HCT116 (cell line): ENCODE data around the gene CD63.

ENCODE experiments used
- EZH2 ChIP-seq: fragments of 200-600 bp; sonication (generic); IDR thresholded peaks from 2 replicates; pipeline ENCODE4 v1.6.1; 2017; ENCODE audit warnings: antibody characterized with exemption, mixed run types
- RAD21 ChIP-seq: IDR thresholded peaks from 2 replicates; pipeline ENCODE4 v1.6.1; 2012; ENCODE audit warnings: low read depth, mild to moderate bottlenecking
- TCF7L2 ChIP-seq: IDR thresholded peaks from 2 replicates; pipeline ENCODE4 v1.7.0; 2011; ENCODE audit warnings: borderline replicate concordance, inconsistent platforms; ENCODE audit not compliant: insufficient read depth, insufficient read length; ENCODE audit errors: extremely low read depth
- YY1 ChIP-seq: IDR thresholded peaks from 2 replicates; pipeline ENCODE4 v1.6.1; 2011; ENCODE audit warnings: low read length, low read depth, moderate library complexity, mild to moderate bottlenecking; ENCODE audit not compliant: insufficient replicate concordance; ENCODE audit errors: extremely low read depth
- ZFX ChIP-seq: fragments of 450-650 bp; IDR thresholded peaks from 2 replicates; pipeline ENCODE4 v1.6.1; 2017
- ZNF274 ChIP-seq: fragments of 200-500 bp; sonication (Bioruptor generic); IDR thresholded peaks from 2 replicates; pipeline ENCODE4 v1.6.1; 2014; ENCODE audit warnings: mild to moderate bottlenecking, low read depth, low read length, inconsistent platforms
- TF ChIP-seq, protein P1 (sequence below), 3 experiments: fragments of 200-600 bp in 1 of 3; sonication (generic) in 1 of 3; IDR thresholded peaks in 2 of 3; conservative IDR thresholded peaks in 1 of 3; 2 replicates each; pipeline ENCODE4 v1.5.1; 2012 to 2017; ENCODE audit warnings: low read depth in 2 of 3, low read length in 2 of 3, antibody characterized with exemption in 1 of 3, borderline replicate concordance in 1 of 3, control low read depth in 1 of 3, mild to moderate bottlenecking in 1 of 3, mixed read lengths in 1 of 3, mixed run types in 1 of 3, moderate library complexity in 1 of 3; ENCODE audit not compliant: insufficient read depth in 1 of 3
- TF ChIP-seq, protein P2 (sequence below): IDR thresholded peaks from 2 replicates; pipeline ENCODE4 v1.6.1; 2012; ENCODE audit warnings: low read depth

GRCh38 chr12:55676707-55677106 lies 52.1 kb downstream of the CD63 start:
- TF ChIP-seq, protein P1, sequence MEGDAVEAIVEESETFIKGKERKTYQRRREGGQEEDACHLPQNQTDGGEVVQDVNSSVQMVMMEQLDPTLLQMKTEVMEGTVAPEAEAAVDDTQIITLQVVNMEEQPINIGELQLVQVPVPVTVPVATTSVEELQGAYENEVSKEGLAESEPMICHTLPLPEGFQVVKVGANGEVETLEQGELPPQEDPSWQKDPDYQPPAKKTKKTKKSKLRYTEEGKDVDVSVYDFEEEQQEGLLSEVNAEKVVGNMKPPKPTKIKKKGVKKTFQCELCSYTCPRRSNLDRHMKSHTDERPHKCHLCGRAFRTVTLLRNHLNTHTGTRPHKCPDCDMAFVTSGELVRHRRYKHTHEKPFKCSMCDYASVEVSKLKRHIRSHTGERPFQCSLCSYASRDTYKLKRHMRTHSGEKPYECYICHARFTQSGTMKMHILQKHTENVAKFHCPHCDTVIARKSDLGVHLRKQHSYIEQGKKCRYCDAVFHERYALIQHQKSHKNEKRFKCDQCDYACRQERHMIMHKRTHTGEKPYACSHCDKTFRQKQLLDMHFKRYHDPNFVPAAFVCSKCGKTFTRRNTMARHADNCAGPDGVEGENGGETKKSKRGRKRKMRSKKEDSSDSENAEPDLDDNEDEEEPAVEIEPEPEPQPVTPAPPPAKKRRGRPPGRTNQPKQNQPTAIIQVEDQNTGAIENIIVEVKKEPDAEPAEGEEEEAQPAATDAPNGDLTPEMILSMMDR (IDR thresholded peaks at IDR 0.05 in 2 of 3, conservative IDR thresholded peaks at IDR 0.05 in 1 of 3; ENCODE audit: borderline replicate concordance in 1 of 3, insufficient read depth in 1 of 3, low read depth in 2 of 3, low read length in 2 of 3): no peak
- TF ChIP-seq ZNF274 (no peak), ZFX (no peak), RAD21 (no peak), YY1 (no peak), TCF7L2 (no peak), EZH2 (no peak)
- TF ChIP-seq, protein P2, sequence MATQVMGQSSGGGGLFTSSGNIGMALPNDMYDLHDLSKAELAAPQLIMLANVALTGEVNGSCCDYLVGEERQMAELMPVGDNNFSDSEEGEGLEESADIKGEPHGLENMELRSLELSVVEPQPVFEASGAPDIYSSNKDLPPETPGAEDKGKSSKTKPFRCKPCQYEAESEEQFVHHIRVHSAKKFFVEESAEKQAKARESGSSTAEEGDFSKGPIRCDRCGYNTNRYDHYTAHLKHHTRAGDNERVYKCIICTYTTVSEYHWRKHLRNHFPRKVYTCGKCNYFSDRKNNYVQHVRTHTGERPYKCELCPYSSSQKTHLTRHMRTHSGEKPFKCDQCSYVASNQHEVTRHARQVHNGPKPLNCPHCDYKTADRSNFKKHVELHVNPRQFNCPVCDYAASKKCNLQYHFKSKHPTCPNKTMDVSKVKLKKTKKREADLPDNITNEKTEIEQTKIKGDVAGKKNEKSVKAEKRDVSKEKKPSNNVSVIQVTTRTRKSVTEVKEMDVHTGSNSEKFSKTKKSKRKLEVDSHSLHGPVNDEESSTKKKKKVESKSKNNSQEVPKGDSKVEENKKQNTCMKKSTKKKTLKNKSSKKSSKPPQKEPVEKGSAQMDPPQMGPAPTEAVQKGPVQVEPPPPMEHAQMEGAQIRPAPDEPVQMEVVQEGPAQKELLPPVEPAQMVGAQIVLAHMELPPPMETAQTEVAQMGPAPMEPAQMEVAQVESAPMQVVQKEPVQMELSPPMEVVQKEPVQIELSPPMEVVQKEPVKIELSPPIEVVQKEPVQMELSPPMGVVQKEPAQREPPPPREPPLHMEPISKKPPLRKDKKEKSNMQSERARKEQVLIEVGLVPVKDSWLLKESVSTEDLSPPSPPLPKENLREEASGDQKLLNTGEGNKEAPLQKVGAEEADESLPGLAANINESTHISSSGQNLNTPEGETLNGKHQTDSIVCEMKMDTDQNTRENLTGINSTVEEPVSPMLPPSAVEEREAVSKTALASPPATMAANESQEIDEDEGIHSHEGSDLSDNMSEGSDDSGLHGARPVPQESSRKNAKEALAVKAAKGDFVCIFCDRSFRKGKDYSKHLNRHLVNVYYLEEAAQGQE: no peak
